Measurements from ENCODE around the gene SLC26A1. TPM values are rescaled to one million over a fixed set of nuclear protein-coding genes. Genes with fewer than 3 reads are reported as not detected.
A peak's percentile ranks its signal among the peaks of the same experiment; 100 is the strongest.

Gene SLC26A1, protein sequence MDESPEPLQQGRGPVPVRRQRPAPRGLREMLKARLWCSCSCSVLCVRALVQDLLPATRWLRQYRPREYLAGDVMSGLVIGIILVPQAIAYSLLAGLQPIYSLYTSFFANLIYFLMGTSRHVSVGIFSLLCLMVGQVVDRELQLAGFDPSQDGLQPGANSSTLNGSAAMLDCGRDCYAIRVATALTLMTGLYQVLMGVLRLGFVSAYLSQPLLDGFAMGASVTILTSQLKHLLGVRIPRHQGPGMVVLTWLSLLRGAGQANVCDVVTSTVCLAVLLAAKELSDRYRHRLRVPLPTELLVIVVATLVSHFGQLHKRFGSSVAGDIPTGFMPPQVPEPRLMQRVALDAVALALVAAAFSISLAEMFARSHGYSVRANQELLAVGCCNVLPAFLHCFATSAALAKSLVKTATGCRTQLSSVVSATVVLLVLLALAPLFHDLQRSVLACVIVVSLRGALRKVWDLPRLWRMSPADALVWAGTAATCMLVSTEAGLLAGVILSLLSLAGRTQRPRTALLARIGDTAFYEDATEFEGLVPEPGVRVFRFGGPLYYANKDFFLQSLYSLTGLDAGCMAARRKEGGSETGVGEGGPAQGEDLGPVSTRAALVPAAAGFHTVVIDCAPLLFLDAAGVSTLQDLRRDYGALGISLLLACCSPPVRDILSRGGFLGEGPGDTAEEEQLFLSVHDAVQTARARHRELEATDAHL
- polyA plus RNA-seq, result not detected in 3 replicates
- polyA plus RNA-seq (2011; ENCODE audit: low read depth), result not detected
- not detected in 2 replicates for polyA plus RNA-seq (2011; cell fraction: cytosol; rRNA removed)
- not detected in 2 replicates for polyA plus RNA-seq (2011; cell fraction: nucleus; rRNA removed)
- 0.18 and 0.69 TPM in 2 replicates for polyA plus RNA-seq (2012; ENCODE audit: low replicate concordance)
- polyA minus RNA-seq, result not detected in 3 replicates
- not detected for polyA minus RNA-seq (2011; cell fraction: cytosol; rRNA and poly(A)+ RNA removed)
- not detected in 2 replicates for polyA minus RNA-seq (2011; cell fraction: nucleus; rRNA and poly(A)+ RNA removed)

DNA sequence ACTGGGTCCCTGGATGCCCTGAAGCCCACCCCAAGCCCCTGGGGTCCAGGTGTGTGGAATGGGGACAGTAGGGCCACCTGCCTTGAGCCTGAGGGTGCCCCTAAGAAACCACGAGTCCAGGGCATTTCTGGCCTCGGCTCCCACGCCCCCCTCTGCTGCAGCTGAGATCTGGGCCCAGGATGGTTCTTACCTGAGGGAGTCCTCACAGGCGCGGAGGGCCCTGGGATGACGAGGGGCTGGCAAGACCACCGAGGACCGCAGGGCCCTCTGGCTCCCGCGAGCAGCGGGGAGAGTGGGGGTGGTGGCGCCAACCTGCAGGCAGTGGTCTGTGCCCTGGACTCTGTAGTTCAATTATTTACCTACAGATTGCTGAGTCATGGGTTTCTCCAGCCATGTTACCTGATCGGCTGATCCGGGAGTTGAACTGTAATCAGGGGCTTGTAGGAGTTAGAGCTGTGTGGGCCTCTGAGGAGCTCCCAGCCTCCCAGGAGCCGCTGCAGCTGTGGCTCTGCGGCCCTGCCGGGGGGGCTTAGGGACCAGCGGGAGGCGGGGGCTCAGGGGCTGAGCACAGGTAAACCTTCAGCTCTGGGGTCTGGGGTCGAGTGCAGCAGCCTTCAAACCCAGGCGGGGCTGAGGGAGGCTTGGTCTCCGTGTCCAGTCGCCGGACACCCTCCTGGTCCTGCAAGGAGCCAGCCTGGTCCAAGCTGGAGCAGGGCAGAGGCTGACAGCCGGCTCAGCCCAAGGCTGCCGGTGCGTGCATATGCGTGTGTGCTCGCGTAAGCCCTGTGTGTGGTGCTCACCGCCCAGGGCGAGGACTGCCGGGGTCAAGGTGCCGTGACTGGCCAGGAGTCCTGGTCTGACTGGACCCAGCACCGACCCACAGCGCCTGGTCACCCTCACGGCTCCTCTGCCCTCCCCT is at the start of gene SLC26A1:
SLC26A1 (minus strand) TSS at position 294 of the 919 bp plus-strand sequence. CDS start 1,701 bp downstream, outside the sequence.
- no peak for FAIRE-seq
- no peaks in the 10 kb centered on the region for H3K4me1 ChIP-seq (ENCODE audit: control insufficient read depth, extremely low read depth, insufficient read depth, low read length)
- H3K4me2 ChIP-seq (ENCODE audit: control insufficient read depth, extremely low read depth, insufficient read depth, low read depth, low read length), result peak within 1 kb of the TSS; percentile 17
- H4K20me1 ChIP-seq (ENCODE audit: control insufficient read depth, extremely low read depth, insufficient read depth, low read length), result no peaks in the 10 kb centered on the region
- no peaks in the 10 kb centered on the region for H3K36me3 ChIP-seq (ENCODE audit: control insufficient read depth in 2 of 2, extremely low read depth in 1 of 2, insufficient read depth in 2 of 2, low read length in 2 of 2)
- H2AFZ ChIP-seq (ENCODE audit: control insufficient read depth, low read length), result no peak within 1 kb of the TSS
- H3K9me1 ChIP-seq (ENCODE audit: control insufficient read depth, extremely low read depth, insufficient read depth, low read length), result no peaks in the 10 kb centered on the region
- no peak for TF ChIP-seq EZH2 (IDR thresholded peaks at IDR 0.05; ENCODE audit: low read length)
- TF ChIP-seq, protein P1, sequence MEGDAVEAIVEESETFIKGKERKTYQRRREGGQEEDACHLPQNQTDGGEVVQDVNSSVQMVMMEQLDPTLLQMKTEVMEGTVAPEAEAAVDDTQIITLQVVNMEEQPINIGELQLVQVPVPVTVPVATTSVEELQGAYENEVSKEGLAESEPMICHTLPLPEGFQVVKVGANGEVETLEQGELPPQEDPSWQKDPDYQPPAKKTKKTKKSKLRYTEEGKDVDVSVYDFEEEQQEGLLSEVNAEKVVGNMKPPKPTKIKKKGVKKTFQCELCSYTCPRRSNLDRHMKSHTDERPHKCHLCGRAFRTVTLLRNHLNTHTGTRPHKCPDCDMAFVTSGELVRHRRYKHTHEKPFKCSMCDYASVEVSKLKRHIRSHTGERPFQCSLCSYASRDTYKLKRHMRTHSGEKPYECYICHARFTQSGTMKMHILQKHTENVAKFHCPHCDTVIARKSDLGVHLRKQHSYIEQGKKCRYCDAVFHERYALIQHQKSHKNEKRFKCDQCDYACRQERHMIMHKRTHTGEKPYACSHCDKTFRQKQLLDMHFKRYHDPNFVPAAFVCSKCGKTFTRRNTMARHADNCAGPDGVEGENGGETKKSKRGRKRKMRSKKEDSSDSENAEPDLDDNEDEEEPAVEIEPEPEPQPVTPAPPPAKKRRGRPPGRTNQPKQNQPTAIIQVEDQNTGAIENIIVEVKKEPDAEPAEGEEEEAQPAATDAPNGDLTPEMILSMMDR (optimal IDR thresholded peaks at IDR 0.05 in 1 of 3, IDR thresholded peaks at IDR 0.05 in 1 of 3, conservative IDR thresholded peaks at IDR 0.05 in 1 of 3; ENCODE audit: extremely low read depth in 1 of 3, insufficient read depth in 2 of 3, low read length in 3 of 3), result no peak
- H3K9me3 ChIP-seq (ENCODE audit: control insufficient read depth, low read depth, low read length), result no peaks in the 10 kb centered on the region
- no peak within 1 kb of the TSS for H3K9ac ChIP-seq (ENCODE audit: control insufficient read depth, extremely low read depth, insufficient read depth, low read length)
- DNase-seq (ENCODE audit: low read depth, low spot score), result no peak
- peaks cover 24% of the 10 kb centered on the region for H3K27me3 ChIP-seq (ENCODE audit: control insufficient read depth, extremely low read depth, insufficient read depth, low read length)
- no peak within 1 kb of the TSS for H3K4me3 ChIP-seq (ENCODE audit: control insufficient read depth in 2 of 3, extremely low read depth in 1 of 3, insufficient read depth in 2 of 3, low read depth in 1 of 3, low read length in 3 of 3)
- dilution Hi-C loops (cut with MboI; ENCODE audit: extremely low pct_ligation_motif_present, low sequenced_read_pairs), result no loop called here
- H3K27ac ChIP-seq (ENCODE audit: control insufficient read depth, insufficient read depth, low read length), result no peak within 1 kb of the TSS
- H3K79me2 ChIP-seq (ENCODE audit: control insufficient read depth, insufficient read depth, low read length), result no peaks in the 10 kb centered on the region

DNA sequence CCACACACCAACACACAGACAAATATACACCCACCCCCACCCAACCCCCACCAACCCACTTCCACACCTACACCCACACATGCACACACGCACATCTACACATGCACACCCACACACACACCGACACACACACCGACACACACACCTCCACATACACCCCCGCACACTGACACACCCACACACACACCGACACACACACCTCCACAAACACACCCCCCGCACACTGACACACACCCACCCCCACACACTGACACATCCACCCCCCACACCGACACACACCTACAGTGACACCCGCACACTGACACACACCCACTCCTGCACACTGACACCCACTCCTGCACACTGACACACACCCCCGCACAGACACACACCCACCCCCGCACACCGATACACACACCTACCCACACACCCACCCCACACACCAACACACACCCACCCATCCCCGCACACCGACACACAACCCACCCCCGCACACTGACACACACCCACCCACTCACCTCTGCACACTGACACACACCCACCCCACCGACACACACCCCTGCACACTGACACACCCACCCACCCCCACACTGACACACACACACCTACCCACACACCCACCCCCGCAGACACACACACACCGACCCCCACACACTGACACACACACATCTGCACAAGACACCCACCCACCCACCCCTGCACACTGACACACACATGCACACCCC is 49.3 kb upstream of the SLC26A1 start:
- Histone ChIP-seq H3K9me1 (ENCODE audit: control insufficient read depth, extremely low read depth, insufficient read depth, low read length) (no peaks in the 10 kb centered on the region), H3K27ac (ENCODE audit: control insufficient read depth, insufficient read depth, low read length) (no peak overlapping the region), H3K4me3 (ENCODE audit: control insufficient read depth in 2 of 3, extremely low read depth in 1 of 3, insufficient read depth in 2 of 3, low read depth in 1 of 3, low read length in 3 of 3) (no peak overlapping the region), H3K27me3 (ENCODE audit: control insufficient read depth, extremely low read depth, insufficient read depth, low read length) (peaks cover 18% of the 10 kb centered on the region), H3K79me2 (ENCODE audit: control insufficient read depth, insufficient read depth, low read length) (no peaks in the 10 kb centered on the region), H3K4me2 (ENCODE audit: control insufficient read depth, extremely low read depth, insufficient read depth, low read depth, low read length) (no peak overlapping the region), H2AFZ (ENCODE audit: control insufficient read depth, low read length) (no peak overlapping the region), H4K20me1 (ENCODE audit: control insufficient read depth, extremely low read depth, insufficient read depth, low read length) (no peaks in the 10 kb centered on the region), H3K9ac (ENCODE audit: control insufficient read depth, extremely low read depth, insufficient read depth, low read length) (no peak overlapping the region), H3K36me3 (ENCODE audit: control insufficient read depth in 2 of 2, extremely low read depth in 1 of 2, insufficient read depth in 2 of 2, low read length in 2 of 2) (no peaks in the 10 kb centered on the region), H3K4me1 (ENCODE audit: control insufficient read depth, extremely low read depth, insufficient read depth, low read length) (peaks cover 35% of the 10 kb centered on the region), H3K9me3 (ENCODE audit: control insufficient read depth, low read depth, low read length) (no peaks in the 10 kb centered on the region)
- dilution Hi-C loops (cut with MboI; ENCODE audit: extremely low pct_ligation_motif_present, low sequenced_read_pairs), result no loop called here
- TF ChIP-seq EZH2 (IDR thresholded peaks at IDR 0.05; ENCODE audit: low read length), result no peak
- TF ChIP-seq, protein P1 (optimal IDR thresholded peaks at IDR 0.05 in 1 of 3, IDR thresholded peaks at IDR 0.05 in 1 of 3, conservative IDR thresholded peaks at IDR 0.05 in 1 of 3; ENCODE audit: extremely low read depth in 1 of 3, insufficient read depth in 2 of 3, low read length in 3 of 3), result no peak
- FAIRE-seq (no peak), DNase-seq (ENCODE audit: low read depth, low spot score) (no peak)
